K562 (cell line): Measurements from ENCODE around the gene GASK1A. TPM values are rescaled to one million over a fixed set of nuclear protein-coding genes. Genes with fewer than 3 reads are reported as not detected.

Experiments
- ATAC-seq: fragments of 200-7000 bp; cut with Tn5 transposase; 3 replicates; pipeline ENCODE4 v1.9.1; 2020; ENCODE audit warnings: moderate library complexity
- BruUV-seq: library from RNA; stranded (reverse); fragments of 400-500 nt; replicated peaks from 2 replicates; lab custom pipeline; 2021; lab: Mats Ljungman, UMichigan
- CTCF ChIA-PET: fragments of 300-600 bp; formaldehyde crosslinking; extraction: SDS; loops from one replicate; lab custom pipeline; 2021; ENCODE audit warnings: low intra/inter-chr PET ratio; lab: Yijun Ruan, JAX
- POLR2A ChIA-PET: fragments of 300-600, 350-650 bp; sonication (Branson Sonifier 250); formaldehyde crosslinking; extraction: SDS; loops from one replicate; lab custom pipeline; 2021; ENCODE audit warnings: antibody characterized with exemption, inconsistent platforms; lab: Yijun Ruan, JAX
- DNase-seq, 4 experiments: peaks; one replicate each; pipeline versions ENCODE4 v3.0.0 to v3.0.0-alpha.2; 2011 to 2018; ENCODE audit warnings: low spot score in 3 of 4, mixed read lengths in 3 of 4; ENCODE audit errors: extremely low read depth in 1 of 4
- FAIRE-seq: peaks from 2 replicates; lab custom pipeline; 2011; peaks lifted over from hg19 to GRCh38; lab: Jason Lieb, UNC
- H2AFZ ChIP-seq: 2 replicates; pipeline ENCODE4 v1.6.0; 2011; ENCODE audit warnings: low read depth, low read length, control low read depth, inconsistent platforms
- H3K27ac ChIP-seq: fragments of 200-600 bp; 3 replicates; pipeline ENCODE4 v1.8.0; 2011; ENCODE audit warnings: low read depth, mild to moderate bottlenecking, control low read depth, inconsistent platforms, low read length, moderate library complexity, mixed read lengths; ENCODE audit errors: extremely low read depth
- H3K27me3 ChIP-seq, 2 experiments: fragments of 300-600 bp in 1 of 2; 2 replicates in 1 of 2; 3 replicates in 1 of 2; pipeline versions ENCODE4 v1.6.0 to v1.8.0; 2011; ENCODE audit warnings: inconsistent platforms in 2 of 2, low read length in 2 of 2, mild to moderate bottlenecking in 1 of 2, mixed read lengths in 1 of 2, moderate library complexity in 1 of 2; ENCODE audit not compliant: control insufficient read depth in 2 of 2, insufficient read depth in 2 of 2
- H3K36me3 ChIP-seq: fragments of 300-600 bp; 3 replicates; pipeline ENCODE4 v1.8.0; 2011; ENCODE audit warnings: mild to moderate bottlenecking, low read length, inconsistent platforms; ENCODE audit not compliant: control insufficient read depth, insufficient read depth
- H3K4me1 ChIP-seq, 2 experiments: fragments of 200-600 bp in 1 of 2; replicated peaks in 1 of 2; 2 replicates in 1 of 2; 3 replicates in 1 of 2; pipeline versions ENCODE4 v1.5.1 to v1.8.0; 2011; ENCODE audit warnings: inconsistent platforms in 2 of 2, low read length in 2 of 2, mild to moderate bottlenecking in 1 of 2, mixed read lengths in 1 of 2, moderate library complexity in 1 of 2; ENCODE audit not compliant: control insufficient read depth in 2 of 2, insufficient read depth in 2 of 2
- H3K4me2 ChIP-seq: 2 replicates; pipeline ENCODE4 v1.6.1; 2011; ENCODE audit warnings: low read length, control low read depth, inconsistent platforms, mixed read lengths; ENCODE audit not compliant: insufficient read depth
- H3K4me3 ChIP-seq: fragments of 200-600 bp; sonication (generic), shearing (Covaris generic); 2 replicates; pipeline ENCODE4 v1.5.1; 2016; ENCODE audit warnings: control low read depth, inconsistent platforms
- H3K79me2 ChIP-seq: fragments of 200-600 bp; 3 replicates; pipeline ENCODE4 v1.8.0; 2011; ENCODE audit warnings: low read length, inconsistent platforms; ENCODE audit not compliant: control insufficient read depth, insufficient read depth
- H3K9ac ChIP-seq, 2 experiments: 2 replicates each; pipeline versions ENCODE4 v1.6.0 to v1.6.1; 2011; ENCODE audit warnings: low read depth in 2 of 2, low read length in 2 of 2, control low read depth in 1 of 2, inconsistent platforms in 1 of 2, mild to moderate bottlenecking in 1 of 2, mixed read lengths in 1 of 2; ENCODE audit not compliant: insufficient read depth in 1 of 2
- H3K9me1 ChIP-seq: one replicate; pipeline ENCODE4 v1.6.0; 2011; ENCODE audit warnings: inconsistent platforms, mild to moderate bottlenecking, low read length, moderate library complexity; ENCODE audit not compliant: control insufficient read depth, insufficient read depth
- H3K9me3 ChIP-seq: replicated peaks from 2 replicates; pipeline ENCODE4 v1.5.1; 2011; ENCODE audit warnings: low read depth, low read length, inconsistent platforms; ENCODE audit not compliant: control insufficient read depth, insufficient read depth
- H4K20me1 ChIP-seq: replicated peaks from 2 replicates; pipeline ENCODE4 v1.6.1; 2011; ENCODE audit warnings: low read length, inconsistent platforms, mixed read lengths; ENCODE audit not compliant: control insufficient read depth, insufficient read depth
- CUX1 ChIP-seq: fragments of 200-800 bp; sonication (Bioruptor generic); IDR thresholded peaks from 2 replicates; pipeline ENCODE4 v1.6.1; 2016; ENCODE audit warnings: missing genetic modification characterization, missing compliant biosample characterization
- E2F3 ChIP-seq: fragments of 250-450 bp; sonication (Bioruptor Pico); IDR thresholded peaks from 2 replicates; pipeline ENCODE4 v1.4.0; 2020; ENCODE audit warnings: mild to moderate bottlenecking
- ELF4 ChIP-seq: fragments of 450-650 bp; formaldehyde crosslinking; IDR thresholded peaks from 2 replicates; pipeline ENCODE4 v1.4.0; 2022; ENCODE audit warnings: missing genetic modification characterization
- GTF2E2 ChIP-seq: fragments of 200-800 bp; sonication (Bioruptor generic); IDR thresholded peaks from 2 replicates; pipeline ENCODE4 v1.6.1; 2016; ENCODE audit warnings: missing genetic modification characterization, missing compliant biosample characterization
- ID3 ChIP-seq, 2 experiments: fragments of 250-450 bp in 1 of 2; fragments of 450-650 bp in 1 of 2; sonication (Bioruptor Pico) in 1 of 2; IDR thresholded peaks; 2 replicates each; pipeline versions ENCODE4 v1.6.1 to v1.8.0; 2016 to 2021; ENCODE audit warnings: mild to moderate bottlenecking in 2 of 2, moderate library complexity in 2 of 2, missing compliant biosample characterization in 1 of 2, missing genetic modification characterization in 1 of 2
- KLF16 ChIP-seq: IDR thresholded peaks from 2 replicates; pipeline ENCODE4 v1.6.1; 2016; ENCODE audit warnings: antibody characterized with exemption
- KLF6 ChIP-seq: fragments of 250-450 bp; sonication (Bioruptor Pico); IDR thresholded peaks from 2 replicates; pipeline ENCODE4 v1.4.0; 2020; ENCODE audit warnings: mild to moderate bottlenecking, moderate library complexity, borderline replicate concordance
- MEIS2 ChIP-seq: fragments of 450-650 bp; IDR thresholded peaks from 2 replicates; pipeline ENCODE4 v1.6.1; 2014; ENCODE audit warnings: mild to moderate bottlenecking; ENCODE audit not compliant: partially characterized antibody
- NONO ChIP-seq, 2 experiments: fragments of 200-400 bp in 1 of 2; fragments of 450-650 bp in 1 of 2; formaldehyde crosslinking in 1 of 2; IDR thresholded peaks; 2 replicates each; pipeline ENCODE4 v1.6.1; 2017; ENCODE audit warnings: low read depth in 2 of 2, mild to moderate bottlenecking in 2 of 2, moderate library complexity in 2 of 2, low read length in 1 of 2
- SOX6 ChIP-seq: fragments of 450-650 bp; IDR thresholded peaks from 2 replicates; pipeline ENCODE4 v1.6.1; 2014; ENCODE audit warnings: mild to moderate bottlenecking
- SREBF1 ChIP-seq: fragments of 150-350 bp; IDR thresholded peaks from 2 replicates; pipeline ENCODE4 v1.6.1; 2014; ENCODE audit warnings: antibody characterized with exemption, low read depth, low read length, borderline replicate concordance
- TAF7 ChIP-seq: fragments of 450-650 bp; IDR thresholded peaks from 2 replicates; pipeline ENCODE4 v1.6.1; 2016; ENCODE audit warnings: missing genetic modification characterization, missing compliant biosample characterization
- ZNF507 ChIP-seq: conservative IDR thresholded peaks from 2 replicates; pipeline ENCODE4 v1.6.1; 2017; ENCODE audit warnings: missing genetic modification characterization, missing compliant biosample characterization
- WGBS: fragments of 100-300 bp; shearing (Covaris generic); methylation state at CpG from one replicate; pipeline ENCODE4 v1.1.6; 2016; ENCODE audit warnings: low coverage, mixed read lengths; ENCODE audit not compliant: insufficient coverage; ENCODE audit errors: missing lambda C conversion rate; 5-methylcytosine and 5-hydroxymethylcytosine counted together
- in situ Hi-C: fragments of 300-500 bp; cut with MboI; formaldehyde crosslinking; loops from 4 replicates; pipeline ENCODE4 v1.15.0; 2018; ENCODE audit warnings: inconsistent platforms, mixed read lengths
- intact Hi-C: fragments of 100-400 bp; cut with micrococcal nuclease; formaldehyde crosslinking; loops from 2 replicates; pipeline ENCODE4 v1.14.2; 2022
- polyA plus RNA-seq, 8 experiments: library from polyadenylated mRNA; depleted of rRNA in 4 of 8; stranded (reverse) in 5 of 8; unstranded in 3 of 8; fragments of >200 nt; fragmentation: Nextera tagmentation in 2 of 8; fragmentation: Illumina TruSeq in 1 of 8; extraction: Ambion mirVana in 2 of 8; extraction: Trizol in 1 of 8; gene quantifications; 2 replicates each; pipeline versions ENCODE4 v1.2.1 to v1.2.3, GENCODE V29; 2011 to 2014; ENCODE audit warnings: inconsistent platforms in 1 of 8, missing spikeins in 1 of 8
- total RNA-seq, 7 experiments: library from RNA; depleted of rRNA in 6 of 7; stranded (reverse); fragments of >200 nt in 6 of 7; fragmentation: Illumina TruSeq in 2 of 7; extraction: Trizol in 2 of 7; gene quantifications; 2 replicates each; pipeline versions ENCODE4 v1.2.1 to v1.2.3, GENCODE V29; 2011 to 2021; ENCODE audit warnings: low replicate concordance in 1 of 7
- TF ChIP-seq, protein P1 (sequence below): fragments of 250-450 bp; sonication (Bioruptor Pico); IDR thresholded peaks from 2 replicates; pipeline ENCODE4 v1.4.0; 2020; ENCODE audit warnings: mild to moderate bottlenecking

GASK1A gene
- total and polyA plus RNA-seq, 9 of the 15 experiments (the other 6 are each of a cell fraction or from before 2014, with no cell fraction given): 0.04 to 0.11 (median 0.05) TPM; not detected in 5

GRCh38 chr3:42970976-42971772 lies 7.9 kb upstream of the GASK1A start:
- CTCF ChIA-PET: no interaction called here
- Histone ChIP-seq H3K9me3 (peaks cover 5% of the 10 kb centered on the region; the same call in 1 of the 2 replicates), H3K9ac (no peak overlapping the region), H3K27ac (no peak overlapping the region), H3K9me1 (no peaks in the 10 kb centered on the region)
- DNase-seq: no peak
- no TSS peak for BruUV-seq
- TF ChIP-seq KLF16 (no peak), E2F3 (CRISPR knock-in tag) (no peak), ID3 (CRISPR knock-in tag; IDR thresholded peaks at IDR 0.05) (no peak), ID3 (tag; IDR thresholded peaks at IDR 0.05) (no peak), SOX6 (no peak), TAF7 (tag) (no peak), KLF6 (no peak), CUX1 (CRISPR knock-in tag) (no peak), ZNF507 (tag) (no peak), SREBF1 (no peak), NONO (IDR thresholded peaks at IDR 0.05; ENCODE audit: low read depth in 2 of 2, low read length in 1 of 2) (no peak), MEIS2 (no peak), ELF4 (CRISPR knock-in tag) (no peak), GTF2E2 (tag) (no peak)
- TF ChIP-seq, protein P1, sequence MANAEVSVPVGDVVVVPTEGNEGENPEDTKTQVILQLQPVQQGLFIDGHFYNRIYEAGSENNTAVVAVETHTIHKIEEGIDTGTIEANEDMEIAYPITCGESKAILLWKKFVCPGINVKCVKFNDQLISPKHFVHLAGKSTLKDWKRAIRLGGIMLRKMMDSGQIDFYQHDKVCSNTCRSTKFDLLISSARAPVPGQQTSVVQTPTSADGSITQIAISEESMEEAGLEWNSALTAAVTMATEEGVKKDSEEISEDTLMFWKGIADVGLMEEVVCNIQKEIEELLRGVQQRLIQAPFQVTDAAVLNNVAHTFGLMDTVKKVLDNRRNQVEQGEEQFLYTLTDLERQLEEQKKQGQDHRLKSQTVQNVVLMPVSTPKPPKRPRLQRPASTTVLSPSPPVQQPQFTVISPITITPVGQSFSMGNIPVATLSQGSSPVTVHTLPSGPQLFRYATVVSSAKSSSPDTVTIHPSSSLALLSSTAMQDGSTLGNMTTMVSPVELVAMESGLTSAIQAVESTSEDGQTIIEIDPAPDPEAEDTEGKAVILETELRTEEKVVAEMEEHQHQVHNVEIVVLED (CRISPR knock-in tag): no peak
- TF ChIP-seq, all 486 proteins: peak for 0
- Histone ChIP-seq H2AFZ (no peak overlapping the region), H4K20me1 (no peaks in the 10 kb centered on the region), H3K36me3 (no peaks in the 10 kb centered on the region), H3K4me1 (no peaks in the 10 kb centered on the region), H3K4me2 (no peak overlapping the region), H3K79me2 (no peaks in the 10 kb centered on the region), H3K27me3 (0 out of 5 replicates have a peak, but pooled peaks cover 0 to 3% of the 10 kb centered on the region in 2 experiments), H3K4me3 (no peak overlapping the region)
- no peak for FAIRE-seq
- 0% methylated on average over 3 of the region's 3 CpGs for WGBS
- in situ Hi-C loops (no loop called here), intact Hi-C loops (no loop called here)
- ATAC-seq: no peak
- POLR2A ChIA-PET: interaction anchor here (1.1 kb wide), 1 partner anchor 10 kb away, joined by 3 read pairs; no protein-coding TSS in a partner anchor
